ENCODE data around the gene PPID. TPM values are rescaled to one million over a fixed set of nuclear protein-coding genes. Genes with fewer than 3 reads are reported as not detected.
"Not testable (repeated sequence)": the region's sequence is repeated elsewhere in the genome, so short reads cannot be mapped to it uniquely, and the experiment has no call there.

Gene PPID
- total and polyA plus RNA-seq, 5 donors from 2014 or later: 18.3 to 50.4 (median 44.9) TPM

- H3K4me3 ChIP-seq (ENCODE audit: low read depth, low read length): no peak overlapping the region
- H3K9me3 ChIP-seq (ENCODE audit: control insufficient read depth in 2 of 2, low read length in 2 of 2): no peaks in the 10 kb centered on the region
- Mint-ChIP-seq H3K9me3 (no peaks in the 10 kb centered on the region), H3K27ac (no peak overlapping the region), H3K27me3 (no peaks in the 10 kb centered on the region), H3K4me3 (no peak overlapping the region), H3K4me1 (peaks cover 5 to 14% (median 11%) of the 10 kb centered on the region in 4 donors), H3K36me3 (peaks cover 3% of the 10 kb centered on the region)
- H3K36me3 ChIP-seq (ENCODE audit: control insufficient read depth, insufficient read depth, low read length): no peaks in the 10 kb centered on the region
- H3K27ac ChIP-seq (ENCODE audit: insufficient read depth, low read length, poor library complexity, severe bottlenecking): no peak overlapping the region
- H3K4me1 ChIP-seq (ENCODE audit: control insufficient read depth, insufficient read depth, low read length, poor library complexity, severe bottlenecking): peaks cover 9% of the 10 kb centered on the region
- DNase-seq: no peak
- no peaks in the 10 kb centered on the region for H3K27me3 ChIP-seq (ENCODE audit: control insufficient read depth, insufficient read depth, low read length)
- no peak for ATAC-seq (ENCODE audit: low read depth in 2 of 2)
Observed at GRCh38 chr4:158666892-158667291, 56.3 kb downstream of the PPID start.

- H3K4me3 ChIP-seq (ENCODE audit: low read depth, low read length): no peak overlapping the region
- DNase-seq (no peak), ATAC-seq (ENCODE audit: low read depth in 2 of 2) (no peak)
- Mint-ChIP-seq H3K36me3 (peaks cover 3% of the 10 kb centered on the region), H3K4me1 (peaks cover 0 to 3% (median 0%) of the 10 kb centered on the region in 4 donors), H3K9me3 (no peaks in the 10 kb centered on the region), H3K27ac (no peak overlapping the region), H3K27me3 (no peaks in the 10 kb centered on the region), H3K4me3 (no peak overlapping the region)
- no peaks in the 10 kb centered on the region for H3K36me3 ChIP-seq (ENCODE audit: control insufficient read depth, insufficient read depth, low read length)
- no peak overlapping the region for H3K27ac ChIP-seq (ENCODE audit: insufficient read depth, low read length, poor library complexity, severe bottlenecking)
- no peaks in the 10 kb centered on the region for H3K4me1 ChIP-seq (ENCODE audit: control insufficient read depth, insufficient read depth, low read length, poor library complexity, severe bottlenecking)
- H3K9me3 ChIP-seq (ENCODE audit: control insufficient read depth in 2 of 2, low read length in 2 of 2): no peaks in the 10 kb centered on the region
- H3K27me3 ChIP-seq (ENCODE audit: control insufficient read depth, insufficient read depth, low read length): no peaks in the 10 kb centered on the region
Observed at GRCh38 chr4:158664806-158665205, 58.4 kb downstream of the PPID start.

DNA sequence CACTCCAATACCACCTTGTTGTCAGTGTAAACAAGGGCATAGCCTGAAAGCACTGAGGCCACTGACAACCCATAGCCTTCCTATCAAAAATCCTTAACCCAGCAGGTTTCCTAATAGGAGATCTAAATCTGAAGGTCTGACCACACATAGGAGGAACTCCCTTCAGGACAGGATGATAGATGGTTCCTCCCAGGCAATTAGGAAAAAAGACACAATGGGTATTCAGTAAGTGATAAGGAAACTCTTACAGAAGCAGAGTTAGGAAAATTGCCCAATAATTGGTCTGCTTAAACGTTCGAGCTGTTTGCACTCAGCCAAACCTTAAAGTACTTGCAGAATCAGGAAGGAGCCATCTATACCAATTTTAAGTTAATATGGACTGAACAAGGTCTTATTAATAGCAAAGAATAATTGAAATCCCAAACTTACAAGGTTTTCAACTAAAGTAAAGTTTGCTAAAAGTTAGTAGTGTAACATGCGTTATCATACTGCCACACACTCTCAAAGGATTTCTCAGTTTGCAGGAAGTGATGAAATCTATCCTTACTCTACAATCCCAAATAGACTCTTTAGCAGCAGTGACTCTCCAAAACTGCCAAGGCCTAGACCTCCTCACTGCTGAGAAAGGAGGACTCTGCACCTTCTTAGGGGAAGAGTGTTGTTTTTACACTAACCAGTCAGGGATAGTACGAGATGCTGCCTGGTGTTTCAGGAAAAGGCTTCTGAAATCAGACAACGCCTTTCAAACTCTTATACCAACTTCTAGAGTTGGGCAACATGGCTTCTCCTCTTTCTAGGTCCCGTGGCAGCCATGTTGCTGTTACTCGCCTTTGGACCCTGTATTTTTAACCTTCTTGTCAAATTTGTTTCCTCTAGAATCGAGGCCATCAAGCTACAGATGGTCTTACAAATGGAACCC lies 59.2 kb downstream of the PPID start:
- not testable (repeated sequence) for H3K9me3 Mint-ChIP-seq; H3K27ac ChIP-seq (ENCODE audit: insufficient read depth, low read length, poor library complexity, severe bottlenecking); DNase-seq; H3K4me3 Mint-ChIP-seq; H3K27me3 Mint-ChIP-seq; H3K4me1 ChIP-seq (ENCODE audit: control insufficient read depth, insufficient read depth, low read length, poor library complexity, severe bottlenecking); ATAC-seq (ENCODE audit: low read depth in 2 of 2); H3K27me3 ChIP-seq (ENCODE audit: control insufficient read depth, insufficient read depth, low read length); H3K9me3 ChIP-seq (ENCODE audit: control insufficient read depth in 2 of 2, low read length in 2 of 2); H3K36me3 Mint-ChIP-seq; H3K36me3 ChIP-seq (ENCODE audit: control insufficient read depth, insufficient read depth, low read length); H3K4me3 ChIP-seq (ENCODE audit: low read depth, low read length); H3K27ac Mint-ChIP-seq; H3K4me1 Mint-ChIP-seq

DNA sequence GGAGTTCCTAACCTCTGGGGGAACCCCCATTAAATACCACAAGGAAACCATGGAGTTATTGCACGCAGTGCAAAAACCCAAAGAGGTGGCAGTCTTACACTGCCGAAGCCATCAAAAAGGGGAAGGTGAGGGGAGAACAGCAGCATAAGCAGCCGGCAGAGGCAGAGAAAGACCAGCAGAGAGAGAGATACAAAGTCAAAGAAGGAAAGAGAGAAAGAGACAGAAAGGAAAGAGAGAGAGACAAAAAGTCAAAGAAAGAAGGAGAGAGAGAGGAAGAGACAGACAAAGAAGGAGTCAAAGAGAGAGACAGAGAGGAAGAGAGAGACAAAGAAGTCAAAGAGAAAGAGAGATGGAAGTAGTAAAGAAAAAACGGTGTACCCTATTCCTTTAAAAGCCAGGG lies 59.9 kb downstream of the PPID start:
- peak overlapping the region in 1 of 3 donors; percentile 83 for H3K27ac Mint-ChIP-seq
- DNase-seq; H3K36me3 ChIP-seq (ENCODE audit: control insufficient read depth, insufficient read depth, low read length); H3K4me1 ChIP-seq (ENCODE audit: control insufficient read depth, insufficient read depth, low read length, poor library complexity, severe bottlenecking); H3K27me3 Mint-ChIP-seq; H3K36me3 Mint-ChIP-seq; H3K27me3 ChIP-seq (ENCODE audit: control insufficient read depth, insufficient read depth, low read length); H3K27ac ChIP-seq (ENCODE audit: insufficient read depth, low read length, poor library complexity, severe bottlenecking); H3K4me3 Mint-ChIP-seq; H3K4me1 Mint-ChIP-seq; H3K4me3 ChIP-seq (ENCODE audit: low read depth, low read length); H3K9me3 ChIP-seq (ENCODE audit: control insufficient read depth in 2 of 2, low read length in 2 of 2); H3K9me3 Mint-ChIP-seq; ATAC-seq (ENCODE audit: low read depth in 2 of 2): not testable (repeated sequence)

Other genes with a start within 250 kb of the PPID start
- not detected for gene RXFP1, start 201.5 kb downstream of the PPID start, total RNA-seq
- not detected for gene RXFP1, start 201.5 kb downstream of the PPID start, polyA plus RNA-seq
- 6.9 TPM for gene C4orf46, start 51.5 kb downstream of the PPID start, total RNA-seq
- gene C4orf46, start 51.5 kb downstream of the PPID start, polyA plus RNA-seq: 1 to 10 TPM; 4.9 to 7.6 (median 5.1) TPM
- 15.9 TPM for gene ETFDH, start 51.1 kb downstream of the PPID start, total RNA-seq
- 10 to 100 TPM in 1 of 4 donors, 1 to 10 TPM in 3; 8.1 to 10.2 (median 9.2) TPM for gene ETFDH, start 51.1 kb downstream of the PPID start, polyA plus RNA-seq
- gene FNIP2, start 45.6 kb upstream of the PPID start, total RNA-seq: 8.9 TPM
- 1 to 10 TPM; 1.5 to 3.9 (median 2.1) TPM for gene FNIP2, start 45.6 kb upstream of the PPID start, polyA plus RNA-seq